WTC11 (cell line): ENCODE data around the gene GATM. TPM values are rescaled to one million over a fixed set of nuclear protein-coding genes. Genes with fewer than 3 reads are reported as not detected.

Experiments
- ATAC-seq: fragments of 200-7000 bp; cut with Tn5 transposase; 2 replicates; pipeline ENCODE4 v1.10.0; 2021; ENCODE audit warnings: mild to moderate bottlenecking, moderate library complexity
- CTCF ChIA-PET: fragments of 300-600 bp; sonication (Branson Sonifier 250); formaldehyde crosslinking; loops from one replicate; lab custom pipeline; 2021; ENCODE audit warnings: antibody characterized with exemption; lab: Charles Lee
- POLR2A ChIA-PET: fragments of 350-600 bp; sonication (Branson Sonifier 250); formaldehyde crosslinking; loops from one replicate; lab custom pipeline; 2021; ENCODE audit warnings: antibody characterized with exemption; lab: Charles Lee
- DNase-seq: peaks from one replicate; pipeline ENCODE4 v3.0.0; 2021; ENCODE audit warnings: low spot score
- H3K27ac Mint-ChIP-seq: 2 replicates; pipeline ENCODE4 v1.8.0; 2021; ENCODE audit warnings: mixed read lengths
- H3K27me3 Mint-ChIP-seq: 2 replicates; pipeline ENCODE4 v1.8.0; 2021; ENCODE audit warnings: low read depth, mild to moderate bottlenecking, moderate library complexity, mixed read lengths
- H3K36me3 Mint-ChIP-seq: 2 replicates; pipeline ENCODE4 v1.8.0; 2021; ENCODE audit warnings: mixed read lengths
- H3K4me1 Mint-ChIP-seq: 2 replicates; pipeline ENCODE4 v1.8.0; 2022; ENCODE audit warnings: mixed read lengths
- H3K4me3 Mint-ChIP-seq: 2 replicates; pipeline ENCODE4 v1.8.0; 2021; ENCODE audit warnings: mild to moderate bottlenecking, moderate library complexity, mixed read lengths
- H3K9me3 Mint-ChIP-seq: 2 replicates; pipeline ENCODE4 v1.8.0; 2021; ENCODE audit warnings: mixed read lengths
- ATF2 ChIP-seq: sonication (generic); formaldehyde crosslinking; IDR thresholded peaks from 2 replicates; pipeline ENCODE4 v1.8.1; 2022; ENCODE audit warnings: low read depth, missing genetic modification reagents, borderline replicate concordance
- E2F1 ChIP-seq: sonication (generic); formaldehyde crosslinking; IDR thresholded peaks from 2 replicates; pipeline ENCODE4 v1.8.0; 2022; ENCODE audit warnings: mild to moderate bottlenecking, missing genetic modification reagents
- E2F5 ChIP-seq: sonication (generic); formaldehyde crosslinking; IDR thresholded peaks from 2 replicates; pipeline ENCODE4 v1.8.1; 2022; ENCODE audit warnings: mild to moderate bottlenecking, moderate library complexity, missing genetic modification reagents
- ELF4 ChIP-seq: sonication (generic); formaldehyde crosslinking; IDR thresholded peaks from 2 replicates; pipeline ENCODE4 v1.8.1; 2022; ENCODE audit warnings: low read depth, mild to moderate bottlenecking, moderate library complexity, missing genetic modification reagents
- MAX ChIP-seq: sonication (generic); formaldehyde crosslinking; IDR thresholded peaks from 2 replicates; pipeline ENCODE4 v1.8.0; 2022; ENCODE audit warnings: mild to moderate bottlenecking, missing genetic modification reagents
- NR1H2 ChIP-seq: sonication (generic); formaldehyde crosslinking; IDR thresholded peaks from 2 replicates; pipeline ENCODE4 v1.9.0; 2021; ENCODE audit warnings: mild to moderate bottlenecking, moderate library complexity, missing genetic modification reagents
- NR3C1 ChIP-seq: sonication (generic); formaldehyde crosslinking; conservative IDR thresholded peaks from 2 replicates; pipeline ENCODE4 v1.8.1; 2023; ENCODE audit warnings: low read depth, mild to moderate bottlenecking, missing genetic modification reagents
- SOX15 ChIP-seq: fragments of 250-450 bp; sonication (Bioruptor Pico); IDR thresholded peaks from 2 replicates; pipeline ENCODE4 v1.9.0; 2021; ENCODE audit warnings: mild to moderate bottlenecking
- SP1 ChIP-seq: sonication (generic); formaldehyde crosslinking; conservative IDR thresholded peaks from 2 replicates; pipeline ENCODE4 v1.8.1; 2022; ENCODE audit warnings: missing genetic modification reagents
- TEAD1 ChIP-seq: sonication (generic); formaldehyde crosslinking; IDR thresholded peaks from 2 replicates; pipeline ENCODE4 v1.8.0; 2022; ENCODE audit warnings: mild to moderate bottlenecking, missing genetic modification reagents
- ZNF263 ChIP-seq: sonication (generic); formaldehyde crosslinking; IDR thresholded peaks from 2 replicates; pipeline ENCODE4 v1.8.1; 2022; ENCODE audit warnings: low read depth, mild to moderate bottlenecking, moderate library complexity, missing genetic modification reagents
- ZNF281 ChIP-seq: sonication (generic); formaldehyde crosslinking; IDR thresholded peaks from 2 replicates; pipeline ENCODE4 v1.8.0; 2023; ENCODE audit warnings: mild to moderate bottlenecking, missing genetic modification reagents
- ZNF425 ChIP-seq: fragments of 250-450 bp; sonication (Bioruptor Pico); conservative IDR thresholded peaks from 2 replicates; pipeline ENCODE4 v1.9.0; 2021; ENCODE audit warnings: mild to moderate bottlenecking
- ZSCAN18 ChIP-seq: fragments of 250-450 bp; sonication (Bioruptor Pico); IDR thresholded peaks from 2 replicates; pipeline ENCODE4 v2.1.2; 2022; ENCODE audit warnings: mild to moderate bottlenecking, moderate library complexity
- total RNA-seq: library from RNA; stranded (reverse); gene quantifications from 3 replicates; pipeline ENCODE4 v1.2.3, GENCODE V29; 2021

GATM gene
- total RNA-seq, 1 experiment from 2014 or later, result 10.1 TPM

GRCh38 chr15:45385590-45385989 lies 7.2 kb upstream of the GATM start (continued):
- TF ChIP-seq ZNF281 (CRISPR knock-in tag) (no peak), E2F1 (CRISPR knock-in tag) (no peak)

- H3K27ac Mint-ChIP-seq, result no peak overlapping the region
- TF ChIP-seq ATF2 (no peak), ZSCAN18 (CRISPR knock-in tag) (no peak), MAX (CRISPR knock-in tag) (no peak), SOX15 (CRISPR knock-in tag) (no peak), NR1H2 (CRISPR knock-in tag) (no peak), ZNF425 (CRISPR knock-in tag) (no peak), SP1 (CRISPR knock-in tag) (no peak), TEAD1 (CRISPR knock-in tag) (no peak), ELF4 (CRISPR knock-in tag) (no peak), E2F5 (CRISPR knock-in tag) (no peak), ZNF263 (CRISPR knock-in tag) (no peak), NR3C1 (no peak)
- H3K4me1 Mint-ChIP-seq, result no peaks in the 10 kb centered on the region
- POLR2A ChIA-PET, result interaction anchor here (1.3 kb wide), 1 partner anchor 18 kb away, joined by 4 read pairs; a partner anchor contains a TSS
- CTCF ChIA-PET, result interaction anchor here (0.6 to 1.5 kb wide), 3 partner anchors 15 to 217 kb away, joined by 3 to 4 read pairs (median 3); no protein-coding TSS in a partner anchor
- H3K27me3 Mint-ChIP-seq, result peaks cover 83% of the 10 kb centered on the region
- DNase-seq (no peak), ATAC-seq (no peak)
- no peak overlapping the region for H3K4me3 Mint-ChIP-seq
- no peaks in the 10 kb centered on the region for H3K36me3 Mint-ChIP-seq
- H3K9me3 Mint-ChIP-seq, result no peaks in the 10 kb centered on the region
These were observed 6.4 kb upstream of the GATM start for GRCh38 chr15:45384700-45385099.
